Stimulated activated CD8-positive, alpha-beta memory T cell treated with anti-CD3 and anti-CD28 coated beads, Interleukin-7, amount 100 ng/mL, for 48 hours (primary cell): ENCODE results near the gene RNF135.
"Not testable (repeated sequence)": the region's sequence is repeated elsewhere in the genome, so short reads cannot be mapped to it uniquely, and the experiment has no call there.

Source experiments
- DNase-seq, 2 donors: peaks; one replicate each; pipeline ENCODE4 v3.0.0-alpha.2; 2020; ENCODE audit warnings: low read depth in 1 of 2; ENCODE audit errors: extremely low read depth in 1 of 2

Gene RNF135

GRCh38 chr17:30954046-30954830, 16.6 kb upstream of the RNF135 start:
- DNase-seq: no peak

- DNase-seq: no peak
Measured at GRCh38 chr17:30956764-30957374, 14.0 kb upstream of the RNF135 start.

GRCh38 chr17:30957741-30958140, 13.1 kb upstream of the RNF135 start:
- no peak for DNase-seq

GRCh38 chr17:30958187-30958586, 12.7 kb upstream of the RNF135 start:
- DNase-seq: no peak

GRCh38 chr17:30961209-30962188, 9.3 kb upstream of the RNF135 start:
- no peak for DNase-seq

- not testable (repeated sequence) for DNase-seq
Measured at GRCh38 chr17:30964312-30964711, 6.5 kb upstream of the RNF135 start.

- DNase-seq: no peak
Measured at GRCh38 chr17:30964876-30965275, 6.0 kb upstream of the RNF135 start.

GRCh38 chr17:30965686-30966085, 5.2 kb upstream of the RNF135 start:
- DNase-seq: no peak

GRCh38 chr17:30967911-30968310, 2.9 kb upstream of the RNF135 start:
- not testable (repeated sequence) for DNase-seq

- DNase-seq: no peak
Measured at GRCh38 chr17:30969989-30970830, 629 bp upstream of the RNF135 start.

GRCh38 chr17:30975042-30975820, 4.4 kb downstream of the RNF135 start:
- no peak for DNase-seq

- DNase-seq: not testable (repeated sequence)
Measured at GRCh38 chr17:30979919-30980318, 9.1 kb downstream of the RNF135 start.

GRCh38 chr17:30981531-30982519, 11.0 kb downstream of the RNF135 start:
- no peak for DNase-seq

GRCh38 chr17:30982855-30983254, 12.0 kb downstream of the RNF135 start:
- DNase-seq: no peak

- no peak for DNase-seq
Measured at GRCh38 chr17:30990458-30990857, 19.6 kb downstream of the RNF135 start.

- no peak for DNase-seq
Measured at GRCh38 chr17:30992551-30992950, 21.7 kb downstream of the RNF135 start.

GRCh38 chr17:30995347-30995746, 24.5 kb downstream of the RNF135 start:
- DNase-seq: no peak

GRCh38 chr17:30996486-30996885, 25.6 kb downstream of the RNF135 start:
- DNase-seq: no peak
